ENCODE data around the gene DHTKD1.

DHTKD1 gene, protein sequence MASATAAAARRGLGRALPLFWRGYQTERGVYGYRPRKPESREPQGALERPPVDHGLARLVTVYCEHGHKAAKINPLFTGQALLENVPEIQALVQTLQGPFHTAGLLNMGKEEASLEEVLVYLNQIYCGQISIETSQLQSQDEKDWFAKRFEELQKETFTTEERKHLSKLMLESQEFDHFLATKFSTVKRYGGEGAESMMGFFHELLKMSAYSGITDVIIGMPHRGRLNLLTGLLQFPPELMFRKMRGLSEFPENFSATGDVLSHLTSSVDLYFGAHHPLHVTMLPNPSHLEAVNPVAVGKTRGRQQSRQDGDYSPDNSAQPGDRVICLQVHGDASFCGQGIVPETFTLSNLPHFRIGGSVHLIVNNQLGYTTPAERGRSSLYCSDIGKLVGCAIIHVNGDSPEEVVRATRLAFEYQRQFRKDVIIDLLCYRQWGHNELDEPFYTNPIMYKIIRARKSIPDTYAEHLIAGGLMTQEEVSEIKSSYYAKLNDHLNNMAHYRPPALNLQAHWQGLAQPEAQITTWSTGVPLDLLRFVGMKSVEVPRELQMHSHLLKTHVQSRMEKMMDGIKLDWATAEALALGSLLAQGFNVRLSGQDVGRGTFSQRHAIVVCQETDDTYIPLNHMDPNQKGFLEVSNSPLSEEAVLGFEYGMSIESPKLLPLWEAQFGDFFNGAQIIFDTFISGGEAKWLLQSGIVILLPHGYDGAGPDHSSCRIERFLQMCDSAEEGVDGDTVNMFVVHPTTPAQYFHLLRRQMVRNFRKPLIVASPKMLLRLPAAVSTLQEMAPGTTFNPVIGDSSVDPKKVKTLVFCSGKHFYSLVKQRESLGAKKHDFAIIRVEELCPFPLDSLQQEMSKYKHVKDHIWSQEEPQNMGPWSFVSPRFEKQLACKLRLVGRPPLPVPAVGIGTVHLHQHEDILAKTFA

DNA sequence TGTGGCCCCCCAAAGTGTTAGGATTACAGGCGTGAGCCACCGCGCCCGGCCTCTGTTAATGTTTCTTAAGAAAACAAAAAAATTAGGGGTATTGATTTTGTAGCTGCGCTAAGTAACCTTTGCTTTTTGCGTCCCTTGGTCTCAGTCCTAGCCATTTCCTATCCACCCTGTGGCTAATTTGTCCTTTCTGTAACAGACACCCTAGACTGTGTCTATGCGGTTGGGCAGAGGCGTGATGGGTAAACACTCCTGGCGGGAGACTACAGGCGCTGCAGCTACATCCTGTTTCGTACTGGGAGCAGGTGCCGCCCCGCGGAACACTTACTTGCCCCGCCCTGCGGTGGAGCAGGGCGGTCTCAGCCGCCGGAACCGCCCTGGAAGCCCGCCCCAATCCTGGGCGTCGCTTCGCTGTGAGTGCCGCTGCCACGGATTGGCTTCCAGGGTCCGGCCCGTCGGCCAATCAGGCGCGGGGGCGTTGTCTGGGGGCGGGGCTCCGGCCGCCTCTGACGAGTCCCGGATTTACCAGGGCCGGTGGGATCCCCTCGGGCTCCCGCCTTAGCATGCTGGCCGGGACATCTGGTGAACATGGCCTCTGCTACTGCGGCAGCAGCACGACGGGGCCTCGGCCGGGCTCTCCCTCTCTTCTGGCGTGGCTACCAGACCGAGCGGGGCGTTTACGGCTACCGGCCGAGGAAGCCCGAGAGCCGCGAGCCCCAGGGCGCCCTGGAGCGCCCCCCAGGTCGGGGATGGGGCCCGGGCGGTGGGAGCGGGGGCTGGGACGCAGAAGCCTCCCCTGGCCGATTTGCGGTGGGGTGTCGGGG is at the start of gene DHTKD1:
Gene DHTKD1 (plus strand): TSS at position 506 of the 821 bp plus-strand sequence. CDS start 80 bp downstream, at position 586.
- DNase-seq (ENCODE audit: low read depth), result peak; percentile 98

DNA sequence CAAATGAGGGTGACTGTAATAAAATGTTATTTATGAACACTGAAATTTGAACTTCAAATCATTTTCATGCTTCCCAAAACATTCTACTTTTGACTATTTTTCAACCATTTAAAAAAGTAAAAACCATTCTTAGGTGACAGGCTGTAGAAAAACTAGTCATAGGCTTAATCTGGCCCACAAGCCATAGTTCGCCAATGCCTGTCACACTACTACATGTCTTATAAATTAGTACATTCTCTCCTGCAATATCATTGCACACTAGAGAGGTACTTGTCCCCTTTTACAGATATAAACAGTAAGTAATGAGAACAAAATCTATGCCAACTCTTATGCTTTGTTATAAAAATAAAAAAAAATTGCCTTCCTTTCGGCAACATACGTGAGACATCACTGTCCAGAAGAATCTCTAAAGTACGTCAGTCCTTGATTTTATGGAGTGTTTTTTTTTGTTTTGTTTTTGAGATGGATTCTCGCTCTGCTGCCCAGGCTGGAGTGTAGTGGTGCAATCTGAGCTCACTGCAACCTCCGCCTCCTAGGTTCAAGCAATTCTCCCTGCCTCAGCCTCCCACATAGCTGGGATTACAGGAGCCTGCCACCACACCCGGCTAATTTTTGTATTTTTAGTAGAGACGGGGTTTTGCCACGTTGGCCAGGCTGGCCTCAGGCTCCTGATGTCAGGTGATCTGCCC is 49.3 kb upstream of the DHTKD1 start:
- DNase-seq (ENCODE audit: low read depth), result no peak

DNA sequence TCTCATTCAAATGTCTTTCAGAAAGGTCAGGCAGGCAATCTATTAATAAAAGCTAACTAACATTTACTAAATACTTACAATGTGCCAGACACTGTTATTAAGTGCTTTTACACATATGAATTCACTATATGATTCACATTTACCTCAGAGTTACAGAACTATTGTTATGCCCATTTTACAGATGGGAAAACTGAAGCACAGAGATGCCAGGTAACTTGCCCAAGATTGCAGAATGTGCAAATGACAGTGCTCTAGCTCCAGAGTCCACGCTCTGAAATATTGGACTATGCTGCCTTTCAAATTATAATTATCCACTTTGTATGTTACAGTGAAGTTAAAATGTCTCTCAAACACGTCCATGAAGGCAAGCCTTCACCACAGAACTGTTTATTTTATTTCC is 48.2 kb upstream of the DHTKD1 start:
- no peak for DNase-seq (ENCODE audit: low read depth)

DNA sequence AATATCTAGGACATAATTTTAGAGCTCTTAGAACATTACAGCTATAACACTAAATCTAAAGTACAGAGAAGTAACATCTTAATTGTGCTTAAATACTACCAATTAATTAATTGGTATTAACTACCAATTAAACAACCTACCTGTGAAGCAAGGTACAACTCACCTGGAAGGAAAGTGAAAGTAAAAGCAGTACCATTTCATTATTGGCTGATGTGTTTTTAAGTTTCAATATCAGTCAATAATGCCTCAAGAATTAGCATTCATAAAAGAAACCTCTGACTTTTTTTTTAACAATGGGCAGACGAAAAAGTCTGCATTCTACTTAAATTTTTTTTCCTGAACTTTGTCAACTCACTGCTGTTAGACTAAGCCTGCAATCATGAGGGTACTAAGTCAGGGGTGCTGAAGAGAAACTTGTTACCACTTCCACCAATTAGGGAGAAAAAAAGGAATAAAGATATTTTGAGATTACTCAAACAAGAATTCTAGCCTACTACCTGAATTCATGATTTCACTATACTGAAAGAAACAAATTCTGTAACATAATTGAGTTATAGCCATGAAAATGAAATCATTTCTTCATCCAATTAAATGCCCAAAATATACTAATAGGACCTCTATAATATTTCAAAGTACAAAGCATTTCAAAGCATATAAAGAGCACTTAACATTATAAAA is 46.0 kb upstream of the DHTKD1 start:
- no peak for DNase-seq (ENCODE audit: low read depth)

DNA sequence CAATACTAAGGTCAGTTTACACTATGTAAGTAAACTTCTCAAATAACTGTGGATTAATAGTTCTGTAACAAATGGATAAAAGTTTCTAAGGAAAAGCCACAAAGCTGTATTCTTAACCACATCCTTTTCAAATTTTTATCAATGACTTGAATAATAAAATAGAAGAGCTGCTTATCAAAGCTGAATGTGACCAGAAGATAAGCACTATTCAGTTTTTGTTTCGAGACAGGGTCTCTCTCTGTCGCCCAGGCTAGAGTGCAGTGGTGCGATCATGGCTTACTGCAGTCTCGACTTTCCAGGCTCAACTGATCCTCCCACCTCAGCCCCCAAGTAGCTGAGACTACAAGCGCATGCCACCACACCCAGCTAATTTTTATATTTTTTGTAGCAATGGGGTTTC is 43.2 kb upstream of the DHTKD1 start:
- DNase-seq (ENCODE audit: low read depth), result no peak

DNA sequence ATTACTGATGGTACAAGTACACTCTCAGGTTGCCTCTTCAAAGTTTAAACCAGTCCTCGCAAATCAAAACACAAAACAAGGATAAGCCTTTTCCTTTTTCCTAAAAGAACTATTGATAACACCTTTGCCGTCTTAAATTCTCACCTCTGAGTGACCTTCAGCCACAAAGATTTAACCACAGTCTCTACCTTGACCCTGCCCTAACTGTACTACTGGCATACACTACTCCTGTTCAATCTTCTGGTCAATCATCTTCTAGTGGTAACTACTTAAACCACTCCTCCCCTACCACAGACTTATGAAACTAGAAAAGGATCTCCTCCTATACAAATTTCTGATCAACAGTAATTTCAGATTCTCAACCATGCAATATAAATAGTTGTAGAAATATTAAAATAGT is 41.2 kb upstream of the DHTKD1 start:
- no peak for DNase-seq (ENCODE audit: low read depth)

DNA sequence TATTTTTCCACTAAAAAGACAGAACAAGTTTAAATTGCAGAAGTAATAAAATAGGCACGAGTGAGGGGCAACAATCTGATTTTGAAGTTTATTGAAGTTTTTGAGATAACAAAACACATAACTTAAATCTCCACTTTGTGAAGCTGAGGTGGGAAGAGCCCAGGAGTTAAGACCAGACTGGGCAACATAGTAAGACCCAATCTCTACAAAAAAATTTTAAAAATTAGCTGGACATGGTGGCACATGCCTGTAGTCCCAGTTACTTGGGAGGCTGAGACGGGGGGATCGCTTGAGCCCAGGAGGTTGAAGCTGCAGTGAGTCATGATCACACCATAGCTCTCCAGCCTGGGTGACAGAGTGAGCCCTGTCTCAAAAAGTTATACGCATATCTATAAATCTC is 37.4 kb upstream of the DHTKD1 start:
- no peak for DNase-seq (ENCODE audit: low read depth)

DNA sequence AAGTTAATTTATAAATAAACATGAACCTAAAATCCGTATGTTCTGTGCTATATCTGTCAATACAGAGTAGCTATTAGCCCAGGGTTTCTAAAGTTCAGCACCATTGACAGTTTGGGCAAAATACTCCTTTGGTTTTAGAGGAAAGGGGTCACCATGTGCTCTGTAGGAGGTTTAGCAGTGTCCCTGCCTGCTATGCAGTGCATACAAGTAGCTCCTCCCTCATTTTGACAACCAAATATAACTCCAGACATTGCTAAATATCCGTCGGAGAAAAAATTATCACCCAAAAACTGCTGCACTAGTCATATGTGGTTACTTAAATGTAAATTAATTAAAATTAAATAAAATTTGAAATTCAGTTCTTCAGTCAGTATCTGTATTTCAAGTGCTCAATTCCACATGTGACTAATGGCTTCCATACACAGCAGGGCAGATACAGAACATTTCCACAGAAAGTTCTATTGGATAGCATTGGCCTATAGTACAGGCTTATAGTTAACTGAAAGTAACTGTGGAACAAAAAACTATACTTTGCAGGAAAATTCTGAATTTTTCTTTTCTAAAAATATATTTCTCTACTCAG is 32.6 kb upstream of the DHTKD1 start:
- DNase-seq (ENCODE audit: low read depth), result no peak

DNA sequence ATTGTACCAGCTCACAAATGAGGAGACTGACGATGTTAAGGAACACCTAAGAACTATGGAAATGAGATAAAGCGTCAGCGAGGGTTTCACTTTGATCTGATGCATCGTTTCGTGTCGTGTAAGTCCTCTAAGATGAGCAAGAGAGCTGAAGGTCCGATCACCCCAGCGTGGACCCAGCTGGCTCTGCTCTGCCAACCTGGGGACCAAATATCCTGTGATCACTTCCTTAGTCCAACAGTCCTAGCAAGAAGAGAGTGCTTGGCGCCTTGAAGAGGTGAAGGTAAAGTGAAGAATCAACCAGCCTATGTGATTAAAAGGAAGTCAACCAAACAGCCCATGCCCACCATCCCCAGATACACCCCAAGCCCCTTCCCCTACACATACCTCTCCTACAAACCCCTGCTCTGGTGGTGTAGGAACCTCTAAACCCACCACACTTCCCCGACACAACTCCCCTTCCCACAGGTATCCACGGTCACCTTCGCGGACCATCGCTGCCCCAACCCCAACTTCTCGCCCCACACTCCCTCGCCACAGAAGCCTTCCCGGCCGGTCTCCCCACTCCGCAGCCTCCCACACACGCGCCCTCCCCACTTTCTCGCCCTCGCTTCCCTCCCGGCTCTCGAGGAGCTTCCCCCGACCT is 26.9 kb upstream of the DHTKD1 start:
- DNase-seq (ENCODE audit: low read depth), result no peak

DNA sequence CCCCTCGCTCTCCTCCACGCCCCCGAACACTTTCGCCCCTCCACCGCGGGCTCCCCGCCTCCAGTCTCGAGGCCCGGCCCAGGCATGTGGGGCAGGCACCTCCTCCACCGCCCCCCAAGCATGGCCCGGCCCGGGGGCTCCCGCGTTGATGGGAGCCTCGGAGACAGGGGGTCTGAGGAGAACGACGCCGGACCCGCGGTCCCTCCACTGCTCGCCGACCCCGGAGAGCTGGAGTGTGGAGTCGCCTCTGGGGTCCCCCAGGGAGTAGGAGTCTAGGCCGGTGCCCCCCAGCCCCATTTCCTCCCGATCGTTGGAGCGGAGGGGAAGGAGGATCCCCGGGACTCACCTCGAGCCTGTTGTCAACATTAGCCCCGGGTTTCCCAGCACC is 26.4 kb upstream of the DHTKD1 start:
- peak; percentile 44 for DNase-seq (ENCODE audit: low read depth)

DNA sequence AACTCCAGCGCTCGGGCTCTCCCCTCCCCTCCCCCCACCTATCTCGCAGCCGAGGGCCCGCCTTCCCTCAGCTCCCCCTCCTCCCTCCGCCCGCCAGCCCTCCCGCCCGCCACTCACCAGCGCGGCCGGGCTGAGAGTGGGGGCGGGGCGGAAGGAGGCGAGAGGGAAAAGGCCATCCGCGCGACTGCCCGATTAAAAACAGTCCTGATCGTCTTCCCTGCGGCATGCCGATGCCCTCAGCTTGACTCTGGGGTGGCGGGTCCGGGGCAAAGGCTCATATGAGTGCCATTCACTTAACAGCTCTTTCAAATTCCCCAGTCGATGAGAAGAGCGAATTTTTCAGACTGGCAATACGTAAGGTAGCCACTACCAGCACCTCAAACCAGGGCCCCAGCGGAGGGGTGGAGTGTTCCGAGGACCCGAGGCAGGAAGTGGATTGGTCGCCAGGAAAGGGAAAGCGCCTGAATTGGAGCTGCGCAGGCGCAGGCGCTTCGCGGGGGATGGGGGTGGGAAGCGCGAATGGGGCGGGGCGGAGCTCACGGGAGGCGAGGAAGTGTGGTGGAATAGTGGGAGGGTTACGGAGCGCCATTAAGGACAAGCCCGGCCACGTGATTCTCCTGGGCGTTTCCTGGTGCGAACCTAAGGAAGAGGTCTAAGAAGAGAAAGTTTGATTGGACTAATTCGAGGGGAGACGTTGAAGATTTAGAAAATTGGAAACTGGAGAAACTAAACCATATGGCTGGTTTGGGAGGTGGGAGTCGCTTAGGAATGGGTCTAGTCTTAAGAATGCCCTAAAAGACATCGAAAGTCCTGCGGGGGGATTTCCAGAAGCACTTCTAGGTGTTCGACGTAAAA is 25.7 kb upstream of the DHTKD1 start, which contains the start of gene UPF2:
Gene UPF2 (minus strand): TSS at position 13 of the 855 bp plus-strand sequence. CDS start 7,386 bp downstream, outside the sequence.
- peak; percentile 96 for DNase-seq (ENCODE audit: low read depth)

DNA sequence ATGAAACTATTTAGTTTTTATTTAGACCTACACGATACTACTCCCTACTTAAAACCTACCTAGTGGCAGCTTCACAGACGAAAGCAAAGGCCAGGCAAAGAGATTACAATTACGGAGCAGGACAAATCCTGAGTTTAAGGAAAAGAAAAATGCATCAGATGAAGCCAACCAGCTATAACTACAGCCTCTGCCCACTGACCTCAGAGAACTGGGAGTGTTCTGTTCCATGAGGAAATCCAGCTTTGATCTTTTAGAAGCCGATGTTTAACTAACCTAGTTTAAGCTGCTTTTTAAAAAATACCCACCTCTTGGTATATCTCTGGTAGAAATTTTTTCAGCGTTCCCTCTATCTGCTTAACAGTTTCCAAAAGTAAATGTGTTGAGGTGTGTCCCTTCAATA is 23.2 kb upstream of the DHTKD1 start:
- DNase-seq (ENCODE audit: low read depth), result no peak

DNA sequence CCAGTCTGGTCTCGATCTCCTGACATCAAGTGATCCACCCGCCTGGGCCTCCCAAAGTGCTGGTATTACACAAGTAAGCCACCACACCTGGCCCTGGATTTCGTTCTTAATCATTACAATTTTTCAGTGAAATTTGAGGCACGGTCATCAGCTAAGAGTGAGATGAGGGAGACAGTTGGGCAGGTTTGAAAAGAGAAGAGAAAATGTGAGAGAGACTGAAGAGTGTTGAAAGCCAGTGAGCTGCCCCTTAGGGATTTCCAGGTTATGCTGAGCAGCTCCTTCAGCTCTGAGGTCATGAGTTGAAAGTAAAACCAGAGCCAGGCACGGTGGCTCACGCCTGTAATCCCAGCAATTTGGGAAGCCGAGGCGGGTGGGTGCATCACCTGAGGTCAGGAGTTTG is 20.2 kb upstream of the DHTKD1 start:
- no peak for DNase-seq (ENCODE audit: low read depth)

DNA sequence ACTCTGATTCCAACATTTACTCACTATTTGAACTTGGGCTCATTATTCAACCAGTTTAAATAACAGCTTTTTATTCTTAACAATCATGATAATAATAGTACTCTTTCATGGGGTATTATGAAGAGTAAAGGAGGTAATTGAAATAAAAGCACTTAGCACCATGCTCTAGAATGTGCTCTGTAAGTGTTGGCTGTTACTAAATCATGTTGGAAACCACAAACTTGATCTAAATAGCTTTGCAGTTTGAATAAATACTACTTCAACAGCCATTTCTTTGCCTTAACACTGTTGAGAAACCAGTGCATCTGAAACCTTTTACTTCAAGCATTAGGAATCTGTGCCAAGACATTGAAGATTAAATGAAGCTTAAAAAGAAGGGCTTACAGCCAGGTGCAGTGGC is 18.2 kb upstream of the DHTKD1 start:
- no peak for DNase-seq (ENCODE audit: low read depth)

DNA sequence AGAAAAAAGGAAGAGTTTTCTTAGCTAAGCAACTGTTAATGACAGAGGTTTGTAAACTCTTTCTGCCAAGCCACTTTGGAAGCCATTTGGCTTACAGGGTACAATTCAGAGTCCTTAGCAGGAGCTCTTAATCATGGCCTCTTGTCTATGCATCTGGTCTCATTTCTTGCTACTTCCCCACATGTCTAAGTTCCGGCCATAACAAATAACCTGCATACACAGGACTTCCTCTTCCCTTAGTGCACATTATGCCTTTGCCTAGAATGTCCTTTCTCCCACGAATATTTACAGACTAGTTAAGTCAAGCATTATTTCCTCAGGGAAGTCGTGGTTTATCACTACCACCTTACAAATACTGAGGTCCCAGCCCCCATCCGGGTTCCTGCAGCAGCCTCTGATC is 17.5 kb upstream of the DHTKD1 start:
- DNase-seq (ENCODE audit: low read depth), result no peak

DNA sequence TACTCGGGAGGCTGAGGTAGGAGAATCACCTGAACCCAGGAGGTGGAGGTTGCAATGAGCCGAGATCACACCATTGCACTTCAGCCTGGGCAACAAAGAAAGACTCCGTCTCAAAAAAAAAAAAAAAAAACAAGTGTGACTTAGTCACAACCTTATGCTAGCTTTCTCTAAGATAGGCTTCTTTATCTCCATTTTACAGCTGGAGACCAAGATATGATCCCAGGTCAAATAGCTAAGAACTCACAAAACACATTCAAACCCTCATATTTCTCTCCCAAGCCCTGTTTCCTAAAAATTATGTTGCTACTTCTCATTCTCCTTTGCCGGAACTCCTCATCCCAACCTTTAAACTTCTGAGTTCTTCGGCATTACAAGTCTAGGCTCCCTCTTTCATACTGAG is 13.0 kb upstream of the DHTKD1 start:
- no peak for DNase-seq (ENCODE audit: low read depth)

DNA sequence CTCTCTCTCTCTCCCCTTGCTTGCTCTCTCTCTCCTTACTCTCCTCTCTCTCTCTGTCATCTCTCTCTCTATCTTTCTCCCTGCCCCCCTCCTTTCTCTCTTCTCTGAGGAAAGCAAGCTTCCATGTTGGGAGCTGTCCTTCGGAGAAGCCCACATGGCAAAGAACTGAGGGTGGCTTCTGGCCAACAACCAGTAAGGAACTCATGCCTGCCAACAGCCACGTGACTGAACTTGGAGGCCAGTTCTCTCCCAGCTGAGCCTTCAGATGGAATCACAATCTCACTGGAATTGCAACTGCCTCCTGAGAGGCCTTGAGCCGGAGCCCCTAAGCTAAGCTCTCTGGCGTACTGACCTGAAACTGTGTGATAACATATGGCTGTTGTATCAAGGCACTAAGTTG is 12.0 kb upstream of the DHTKD1 start:
- DNase-seq (ENCODE audit: low read depth), result no peak

DNA sequence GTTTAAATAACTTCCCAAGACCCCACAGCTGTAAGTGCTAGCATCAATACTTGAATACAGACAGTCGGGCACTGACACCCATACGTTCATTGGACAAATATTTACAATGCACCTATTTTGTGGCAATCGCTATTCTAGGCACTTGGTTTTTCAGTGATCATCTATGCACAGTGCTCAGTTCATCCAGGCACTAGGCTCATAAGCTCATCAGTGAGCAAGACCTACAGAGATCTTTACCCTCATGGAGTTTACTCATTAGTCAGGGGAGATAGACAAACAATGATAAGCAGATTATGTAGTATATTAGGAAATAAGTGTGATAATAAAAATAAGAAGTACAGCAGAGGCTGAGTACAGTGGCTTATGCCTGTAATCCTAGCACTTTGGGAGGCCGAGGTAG is 7.6 kb upstream of the DHTKD1 start:
- DNase-seq (ENCODE audit: low read depth), result no peak

All from activated gamma-delta T cell treated with anti-CD3 and anti-CD28 coated beads, Interleukin-2, amount 50 U/mL, for 16 hours (primary cell).